IMR-90 (cell line): ENCODE data around the gene CCSER1. TPM values are rescaled to one million over a fixed set of nuclear protein-coding genes. Genes with fewer than 3 reads are reported as not detected.

Experiments
- ATAC-seq: fragments of 200-7000 bp; cut with Tn5 transposase; 2 replicates; pipeline ENCODE4 v1.9.1; 2020; ENCODE audit warnings: low read depth, mild to moderate bottlenecking, moderate library complexity
- BruUV-seq: library from RNA; stranded (reverse); fragments of 400-500 nt; replicated peaks from 2 replicates; lab custom pipeline; 2021; lab: Mats Ljungman, UMichigan
- CTCF ChIA-PET: fragments of 300-600 bp; formaldehyde crosslinking; extraction: SDS; loops from one replicate; lab custom pipeline; 2021; ENCODE audit warnings: antibody characterized with exemption; lab: Yijun Ruan, JAX
- POLR2A ChIA-PET: fragments of 300-600 bp; sonication (Branson Sonifier 250); formaldehyde crosslinking; loops from one replicate; lab custom pipeline; 2022; ENCODE audit warnings: antibody characterized with exemption; ENCODE audit not compliant: unreplicated experiment; lab: Charles Lee
- DNase-seq: peaks from one replicate; pipeline ENCODE4 v3.0.0; 2013
- H2AFZ ChIP-seq: replicated peaks from 2 replicates; pipeline ENCODE3; 2013; ENCODE audit warnings: low read length, mild to moderate bottlenecking; ENCODE audit not compliant: poor library complexity
- H2AK5ac ChIP-seq: 2 replicates; pipeline ENCODE4 v1.6.1; 2013; ENCODE audit warnings: low read depth, low read length, inconsistent platforms
- H2AK9ac ChIP-seq: replicated peaks from 2 replicates; pipeline ENCODE3; 2013; ENCODE audit warnings: mild to moderate bottlenecking, low read depth, low read length, moderate library complexity; ENCODE audit not compliant: poor library complexity
- H2BK120ac ChIP-seq: 2 replicates; pipeline ENCODE4 v1.6.1; 2013; ENCODE audit warnings: low read depth, low read length, inconsistent platforms
- H2BK15ac ChIP-seq: 3 replicates; pipeline ENCODE4 v1.6.1; 2013; ENCODE audit warnings: low read depth, low read length, inconsistent platforms
- H2BK20ac ChIP-seq: 2 replicates; pipeline ENCODE4 v1.6.1; 2013; ENCODE audit warnings: low read depth, mild to moderate bottlenecking, inconsistent platforms, low read length, moderate library complexity
- H2BK5ac ChIP-seq: 2 replicates; pipeline ENCODE4 v1.6.1; 2013; ENCODE audit warnings: mild to moderate bottlenecking, low read depth, low read length, inconsistent platforms; ENCODE audit not compliant: poor library complexity, severe bottlenecking
- H3K14ac ChIP-seq: replicated peaks from 2 replicates; pipeline ENCODE4 v1.6.1; 2013; ENCODE audit warnings: low read depth, low read length, inconsistent platforms
- H3K18ac ChIP-seq: 2 replicates; pipeline ENCODE4 v1.6.1; 2013; ENCODE audit warnings: low read depth, low read length, control low read depth
- H3K23ac ChIP-seq: 2 replicates; pipeline ENCODE4 v1.6.1; 2013; ENCODE audit warnings: low read depth, low read length, inconsistent platforms
- H3K27ac ChIP-seq: 2 replicates; pipeline ENCODE4 v1.5.1; 2013; ENCODE audit warnings: mild to moderate bottlenecking, control low read depth, low read length; ENCODE audit not compliant: insufficient read depth
- H3K27me3 ChIP-seq: 2 replicates; pipeline ENCODE4 v1.6.1; 2013; ENCODE audit warnings: low read length; ENCODE audit not compliant: control insufficient read depth, insufficient read depth
- H3K36me3 ChIP-seq: 2 replicates; pipeline ENCODE4 v1.6.1; 2013; ENCODE audit warnings: low read length, mixed read lengths; ENCODE audit not compliant: control insufficient read depth, insufficient read depth
- H3K4ac ChIP-seq: 2 replicates; pipeline ENCODE4 v1.6.1; 2013; ENCODE audit warnings: low read depth, low read length, inconsistent platforms
- H3K4me1 ChIP-seq: 2 replicates; pipeline ENCODE4 v1.6.1; 2013; ENCODE audit warnings: low read length, mixed read lengths; ENCODE audit not compliant: control insufficient read depth, insufficient read depth
- H3K4me2 ChIP-seq: 2 replicates; pipeline ENCODE4 v1.6.1; 2013; ENCODE audit warnings: low read depth, mild to moderate bottlenecking, control low read depth, low read length, moderate library complexity
- H3K4me3 ChIP-seq: 2 replicates; pipeline ENCODE4 v1.5.1; 2013; ENCODE audit warnings: low read depth, mild to moderate bottlenecking, control low read depth, low read length, moderate library complexity; ENCODE audit not compliant: insufficient read depth
- H3K56ac ChIP-seq: 2 replicates; pipeline ENCODE4 v1.6.1; 2013; ENCODE audit warnings: low read length, inconsistent platforms; ENCODE audit not compliant: insufficient read depth; ENCODE audit errors: extremely low read depth
- H3K79me1 ChIP-seq, 2 experiments: 2 replicates each; pipeline ENCODE4 v1.6.1; 2013; ENCODE audit warnings: low read length in 2 of 2, inconsistent platforms in 1 of 2, low read depth in 1 of 2
- H3K9ac ChIP-seq: 2 replicates; pipeline ENCODE4 v1.6.1; 2013; ENCODE audit warnings: low read depth, low read length, control low read depth
- H3K9me1 ChIP-seq: 2 replicates; pipeline ENCODE4 v1.6.1; 2013; ENCODE audit warnings: low read length, inconsistent platforms; ENCODE audit not compliant: insufficient read depth
- H3K9me3 ChIP-seq: 2 replicates; pipeline ENCODE4 v1.6.1; 2013; ENCODE audit warnings: low read length; ENCODE audit not compliant: control insufficient read depth, insufficient read depth
- H4K20me1 ChIP-seq: 2 replicates; pipeline ENCODE4 v1.6.1; 2013; ENCODE audit warnings: low read length, inconsistent platforms; ENCODE audit not compliant: insufficient read depth
- H4K5ac ChIP-seq: 2 replicates; pipeline ENCODE4 v1.6.1; 2013; ENCODE audit warnings: mild to moderate bottlenecking, low read depth, low read length, control low read depth
- H4K8ac ChIP-seq, 2 experiments: 2 replicates each; pipeline ENCODE4 v1.6.1; 2013; ENCODE audit warnings: low read depth in 2 of 2, low read length in 2 of 2, control low read depth in 1 of 2, inconsistent platforms in 1 of 2
- H4K91ac ChIP-seq: 2 replicates; pipeline ENCODE4 v1.6.1; 2013; ENCODE audit warnings: low read depth, low read length, inconsistent platforms; ENCODE audit not compliant: insufficient read depth
- BHLHE40 ChIP-seq: fragments of 150-350 bp; IDR thresholded peaks from 2 replicates; pipeline ENCODE4 v1.6.1; 2016; ENCODE audit warnings: mild to moderate bottlenecking, low read depth, low read length
- CEBPB ChIP-seq: IDR thresholded peaks from 2 replicates; pipeline ENCODE4 v1.6.1; 2012; ENCODE audit warnings: low read depth, low read length, improper control_type of control experiment
- CHD1 ChIP-seq: IDR thresholded peaks from 2 replicates; pipeline ENCODE4 v1.6.1; 2012; ENCODE audit warnings: low read depth, low read length, improper control_type of control experiment
- FOS ChIP-seq: fragments of 150-350 bp; IDR thresholded peaks from 2 replicates; pipeline ENCODE4 v1.6.1; 2016; ENCODE audit warnings: low read depth, low read length
- MAFK ChIP-seq: IDR thresholded peaks from 2 replicates; pipeline ENCODE4 v1.6.1; 2012; ENCODE audit warnings: low read depth, low read length, improper control_type of control experiment
- MAZ ChIP-seq: IDR thresholded peaks from 2 replicates; pipeline ENCODE4 v1.6.1; 2012; ENCODE audit warnings: low read depth, mild to moderate bottlenecking, low read length, improper control_type of control experiment, moderate library complexity, borderline replicate concordance
- MXI1 ChIP-seq: IDR thresholded peaks from 2 replicates; pipeline ENCODE4 v1.6.1; 2012; ENCODE audit warnings: low read depth, mild to moderate bottlenecking, low read length, moderate library complexity, borderline replicate concordance
- NFE2L2 ChIP-seq: fragments of 150-350 bp; IDR thresholded peaks from 2 replicates; pipeline ENCODE4 v1.6.1; 2016; ENCODE audit warnings: low read depth, mild to moderate bottlenecking, low read length
- POLR2A ChIP-seq: IDR thresholded peaks from 2 replicates; pipeline ENCODE4 v1.6.1; 2012; ENCODE audit warnings: mild to moderate bottlenecking, low read depth, low read length
- RAD21 ChIP-seq: IDR thresholded peaks from 2 replicates; pipeline ENCODE4 v1.6.1; 2012; ENCODE audit warnings: low read length, improper control_type of control experiment
- RCOR1 ChIP-seq: IDR thresholded peaks from 2 replicates; pipeline ENCODE4 v1.6.1; 2012; ENCODE audit warnings: mild to moderate bottlenecking, low read length, improper control_type of control experiment; ENCODE audit not compliant: insufficient replicate concordance
- RFX5 ChIP-seq: IDR thresholded peaks from 2 replicates; pipeline ENCODE4 v1.8.0; 2012; ENCODE audit warnings: low read depth, mild to moderate bottlenecking, low read length, moderate library complexity
- SMC3 ChIP-seq: fragments of 150-350 bp; IDR thresholded peaks from 2 replicates; pipeline ENCODE4 v1.6.1; 2016; ENCODE audit warnings: low read depth, mild to moderate bottlenecking, antibody characterized with exemption, low read length, moderate library complexity
- dilution Hi-C: fragments of 300-500 bp; cut with HindIII; formaldehyde crosslinking; loops from one replicate; pipeline ENCODE4 v1.14.3; 2018; ENCODE audit warnings: low sequenced_read_pairs; ENCODE audit not compliant: unreplicated experiment
- in situ Hi-C: fragments of 300-500 bp; cut with MboI; formaldehyde crosslinking; loops from 3 replicates; pipeline ENCODE4 v1.14.3; 2019; ENCODE audit warnings: low sequenced_read_pairs, inconsistent platforms, mixed read lengths
- intact Hi-C: fragments of 100-400 bp; cut with micrococcal nuclease; formaldehyde crosslinking; loops from 2 replicates; pipeline ENCODE4 v1.10.0; 2022
- polyA plus RNA-seq, 3 experiments: library from polyadenylated mRNA; depleted of rRNA; stranded (reverse); fragments of >200 nt; gene quantifications; 2 replicates each; pipeline ENCODE4 v1.2.3, GENCODE V29; 2012; ENCODE audit warnings: low replicate concordance in 1 of 3
- total RNA-seq: library from RNA; depleted of rRNA; stranded (reverse); fragments of >200 nt; gene quantifications from 2 replicates; pipeline ENCODE4 v1.2.3, GENCODE V29; 2012
- TF ChIP-seq, protein P1 (sequence below): fragments of 150-350 bp; IDR thresholded peaks from 2 replicates; pipeline ENCODE4 v1.6.1; 2017; ENCODE audit warnings: mild to moderate bottlenecking, antibody characterized with exemption, low read length, low read depth
- TF ChIP-seq, protein P2 (sequence below): conservative IDR thresholded peaks from 2 replicates; pipeline ENCODE4 v1.5.1; 2012; ENCODE audit warnings: mild to moderate bottlenecking, low read depth, low read length, improper control_type of control experiment
- TF ChIP-seq, protein P3 (sequence below): fragments of 150-350 bp; IDR thresholded peaks from 2 replicates; pipeline ENCODE4 v1.6.1; 2016; ENCODE audit warnings: low read depth, mild to moderate bottlenecking, low read length, moderate library complexity, borderline replicate concordance

The CCSER1 gene
- total and polyA plus RNA-seq, 2 of the 4 experiments (the other 2 are of a cell fraction): not detected

DNA sequence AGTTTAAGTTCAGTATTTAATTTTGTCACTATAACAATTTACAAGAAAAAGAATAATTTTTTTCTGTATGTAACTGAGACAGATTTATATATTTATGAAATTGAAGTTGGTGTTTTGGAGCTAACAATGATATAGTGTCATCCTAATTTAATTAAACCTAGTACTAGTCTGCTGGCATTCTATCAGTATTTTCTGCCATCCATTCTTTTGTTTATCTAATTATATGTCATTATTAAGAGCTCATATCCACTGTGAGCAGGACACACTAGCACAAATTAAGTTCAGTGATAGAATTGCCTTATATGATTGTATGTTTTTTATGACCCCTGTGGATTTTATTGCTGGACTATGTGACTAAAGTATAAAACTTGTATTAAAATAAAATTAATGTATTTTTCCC, 996.5 kb downstream of the CCSER1 start:
- TF ChIP-seq MXI1 (no peak), BHLHE40 (no peak), RAD21 (no peak), MAFK (no peak), MAZ (no peak), RFX5 (no peak), POLR2A (no peak), CEBPB (no peak), RCOR1 (no peak), NFE2L2 (no peak), CHD1 (no peak), FOS (no peak), SMC3 (no peak)
- TF ChIP-seq, protein P1, sequence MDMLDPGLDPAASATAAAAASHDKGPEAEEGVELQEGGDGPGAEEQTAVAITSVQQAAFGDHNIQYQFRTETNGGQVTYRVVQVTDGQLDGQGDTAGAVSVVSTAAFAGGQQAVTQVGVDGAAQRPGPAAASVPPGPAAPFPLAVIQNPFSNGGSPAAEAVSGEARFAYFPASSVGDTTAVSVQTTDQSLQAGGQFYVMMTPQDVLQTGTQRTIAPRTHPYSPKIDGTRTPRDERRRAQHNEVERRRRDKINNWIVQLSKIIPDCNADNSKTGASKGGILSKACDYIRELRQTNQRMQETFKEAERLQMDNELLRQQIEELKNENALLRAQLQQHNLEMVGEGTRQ: no peak
- TF ChIP-seq, protein P2, sequence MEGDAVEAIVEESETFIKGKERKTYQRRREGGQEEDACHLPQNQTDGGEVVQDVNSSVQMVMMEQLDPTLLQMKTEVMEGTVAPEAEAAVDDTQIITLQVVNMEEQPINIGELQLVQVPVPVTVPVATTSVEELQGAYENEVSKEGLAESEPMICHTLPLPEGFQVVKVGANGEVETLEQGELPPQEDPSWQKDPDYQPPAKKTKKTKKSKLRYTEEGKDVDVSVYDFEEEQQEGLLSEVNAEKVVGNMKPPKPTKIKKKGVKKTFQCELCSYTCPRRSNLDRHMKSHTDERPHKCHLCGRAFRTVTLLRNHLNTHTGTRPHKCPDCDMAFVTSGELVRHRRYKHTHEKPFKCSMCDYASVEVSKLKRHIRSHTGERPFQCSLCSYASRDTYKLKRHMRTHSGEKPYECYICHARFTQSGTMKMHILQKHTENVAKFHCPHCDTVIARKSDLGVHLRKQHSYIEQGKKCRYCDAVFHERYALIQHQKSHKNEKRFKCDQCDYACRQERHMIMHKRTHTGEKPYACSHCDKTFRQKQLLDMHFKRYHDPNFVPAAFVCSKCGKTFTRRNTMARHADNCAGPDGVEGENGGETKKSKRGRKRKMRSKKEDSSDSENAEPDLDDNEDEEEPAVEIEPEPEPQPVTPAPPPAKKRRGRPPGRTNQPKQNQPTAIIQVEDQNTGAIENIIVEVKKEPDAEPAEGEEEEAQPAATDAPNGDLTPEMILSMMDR: no peak
- TF ChIP-seq, protein P3, sequence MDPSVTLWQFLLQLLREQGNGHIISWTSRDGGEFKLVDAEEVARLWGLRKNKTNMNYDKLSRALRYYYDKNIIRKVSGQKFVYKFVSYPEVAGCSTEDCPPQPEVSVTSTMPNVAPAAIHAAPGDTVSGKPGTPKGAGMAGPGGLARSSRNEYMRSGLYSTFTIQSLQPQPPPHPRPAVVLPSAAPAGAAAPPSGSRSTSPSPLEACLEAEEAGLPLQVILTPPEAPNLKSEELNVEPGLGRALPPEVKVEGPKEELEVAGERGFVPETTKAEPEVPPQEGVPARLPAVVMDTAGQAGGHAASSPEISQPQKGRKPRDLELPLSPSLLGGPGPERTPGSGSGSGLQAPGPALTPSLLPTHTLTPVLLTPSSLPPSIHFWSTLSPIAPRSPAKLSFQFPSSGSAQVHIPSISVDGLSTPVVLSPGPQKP: no peak
- Histone ChIP-seq H2BK120ac (no peak overlapping the region), H2BK15ac (no peak overlapping the region), H3K79me1 (no peaks in the 10 kb centered on the region), H2BK20ac (no peak overlapping the region), H3K36me3 (no peaks in the 10 kb centered on the region), H2AK5ac (no peak overlapping the region), H3K27me3 (no peaks in the 10 kb centered on the region), H3K56ac (no peak overlapping the region), H3K9me3 (no peaks in the 10 kb centered on the region), H3K4me1 (no peaks in the 10 kb centered on the region), H2AFZ (no peak overlapping the region), H3K9me1 (no peaks in the 10 kb centered on the region), H3K18ac (no peak overlapping the region), H3K4ac (no peak overlapping the region), H3K27ac (no peak overlapping the region), H3K14ac (no peak overlapping the region), H3K4me3 (no peak overlapping the region), H3K9ac (no peak overlapping the region), H3K23ac (no peak overlapping the region), H4K20me1 (no peaks in the 10 kb centered on the region), H4K5ac (no peak overlapping the region), H2BK5ac (no peak overlapping the region), H4K8ac (no peak overlapping the region), H2AK9ac (no peak overlapping the region), H4K91ac (no peak overlapping the region), H3K4me2 (no peak overlapping the region)
- ChIA-PET CTCF (no interaction called here), POLR2A (no interaction called here)
- dilution Hi-C loops (no loop called here), in situ Hi-C loops (no loop called here), intact Hi-C loops (no loop called here)
- ATAC-seq (no peak), DNase-seq (no peak)
- no TSS peak for BruUV-seq
